Heart left ventricle (tissue), 16 donors: ENCODE data around the gene AP5B1. TPM values are rescaled to one million over a fixed set of nuclear protein-coding genes. Genes with fewer than 3 reads are reported as not detected.

Experiments used
- ATAC-seq, 4 donors: fragments of 200-7000 bp; cut with Tn5 transposase; one replicate each; pipeline ENCODE4 v1.9.1; 2020 to 2022; ENCODE audit warnings: moderate library complexity in 4 of 4, mild to moderate bottlenecking in 3 of 4, moderate number of reproducible peaks in 1 of 4
- DNase-seq, 5 donors: peaks; one replicate each; pipeline ENCODE4 v3.0.0-alpha.2; 2020
- H3K27ac ChIP-seq, 12 donors: fragments of 200-600 bp; sonication (generic) in 4 of 12; one replicate each; pipeline versions ENCODE4 v1.5.0 to v1.8.0; 2016 to 2022; ENCODE audit warnings: mild to moderate bottlenecking in 2 of 12
- H3K27me3 ChIP-seq, 9 donors: fragments of 200-600 bp; sonication (generic) in 2 of 9; one replicate each; pipeline versions ENCODE4 v1.5.1 to v1.8.0; 2016 to 2022; ENCODE audit warnings: mild to moderate bottlenecking in 3 of 9
- H3K36me3 ChIP-seq, 9 donors: fragments of 200-600 bp; sonication (generic) in 2 of 9; one replicate each; pipeline versions ENCODE4 v1.5.0 to v1.8.0; 2018 to 2022; ENCODE audit warnings: mild to moderate bottlenecking in 2 of 9
- H3K4me1 ChIP-seq, 12 donors: fragments of 200-600 bp; sonication (generic) in 4 of 12; one replicate each; pipeline versions ENCODE4 v1.5.0 to v1.8.0; 2016 to 2022; ENCODE audit warnings: mild to moderate bottlenecking in 3 of 12
- H3K4me3 ChIP-seq, 12 donors: fragments of 200-600 bp; sonication (generic) in 4 of 12; one replicate each; pipeline versions ENCODE4 v1.5.0 to v1.8.0; 2017 to 2022; ENCODE audit warnings: mild to moderate bottlenecking in 9 of 12, moderate library complexity in 4 of 12
- H3K9me3 ChIP-seq, 12 donors: fragments of 200-600 bp; sonication (generic) in 4 of 12; one replicate each; pipeline versions ENCODE4 v1.5.0 to v1.8.0; 2016 to 2022; ENCODE audit warnings: mild to moderate bottlenecking in 1 of 12
- CTCF ChIP-seq, 12 donors: fragments of 200-600 bp; sonication (generic) in 4 of 12; IDR thresholded peaks; one replicate each; pipeline versions ENCODE4 v1.5.0 to v1.8.0; 2018 to 2022; ENCODE audit warnings: antibody characterized with exemption in 12 of 12, mild to moderate bottlenecking in 5 of 12
- POLR2A ChIP-seq, 2 donors: fragments of 450-650 bp; IDR thresholded peaks; one replicate each; pipeline ENCODE4 v1.6.1; 2017; ENCODE audit warnings: antibody characterized with exemption in 2 of 2, mild to moderate bottlenecking in 2 of 2, moderate library complexity in 2 of 2
- WGBS, 4 donors: extraction: QIAGEN DNeasy Blood & Tissue Kit in 2 of 4; methylation state at CpG; one replicate each; pipeline versions ENCODE4 v1.1.5 to v1.1.7; 2013 to 2018; 5-methylcytosine and 5-hydroxymethylcytosine counted together
- intact Hi-C, 10 donors: fragments of 100-400 bp; cut with DNase I; formaldehyde crosslinking; loops; one replicate each; pipeline versions ENCODE4 v1.11.1 to v1.14.2; 2022
- polyA plus RNA-seq, 2 donors: library from polyadenylated mRNA; stranded (reverse); fragments of 200-250 nt; gene quantifications; one replicate each; pipeline ENCODE4 v1.2.3, GENCODE V29; 2013
- total RNA-seq, 9 donors: library from RNA; depleted of rRNA in 2 of 9; stranded (reverse); fragments of >200 nt in 2 of 9; fragmentation: NEBNext Ultra II Directional in 3 of 9; extraction: Animal tissue kit (Norgen Biotek cat#: 25700) in 3 of 9; gene quantifications; one replicate each; pipeline versions ENCODE4 v1.1.0 to v1.2.4, GENCODE V29; 2016 to 2023
- donor health status: ischemic (EF 13 %, LVEDD 7.1; RV severe dilation, severe dysfunction).
- donor health status: healthy with polysubstance abuse.
- donor health status: DM: no; HTN: yes; CAD: no.
- donor health status: DM: no; HTN: no; CAD: no.
- donor health status: ischemic (EF 25% LVEDD 6.9; RV normal size, moderate dysfunction).
- donor health status: ischemic (EF 25% LVEDD 5.7; RV mildly dilated, moderate dysfunction).
- donor health status: healthy.
- donor health status: DM: yes; HTN: yes; CAD: no.
- donor health status: ischemic (EF 35%, LVEDD 5.7; RV mildly dilated, moderate dysfunction).
- donor health status: nonischemic (EF 11% LVEDD 7.7; RV severe dilation, severe dysfunction).
- donor health status: DM: yes; HTN: yes; CAD: no.
- donor health status: PGD.
- donor health status: ischemic (EF 29% LVEDD 5.4; RV normal size, mild dysfunction).
- donor health status: nonischemic (EF 23%, LVEDD 6.1; RV moderate dilation, normal function).

AP5B1 gene
- total and polyA plus RNA-seq, 11 donors: 4.4 to 17.7 (median 8.7) TPM

GRCh38 chr11:65793144-65793581 is 12.4 kb upstream of the AP5B1 start:
- Histone ChIP-seq H3K27ac (no peak overlapping the region), H3K4me1 (peaks cover 0 to 15% (median 0%) of the 10 kb centered on the region in 12 donors), H3K36me3 (no peaks in the 10 kb centered on the region), H3K9me3 (no peaks in the 10 kb centered on the region), H3K27me3 (peaks cover 5 to 48% (median 11%) of the 10 kb centered on the region in 9 donors), H3K4me3 (no peak overlapping the region)
- peak in 1 of 5 donors; percentile 49 for DNase-seq
- 56 to 77% (median 65%) methylated on average over 3 to 16 of the region's 16 CpGs for WGBS, 4 donors
- peak in 1 of 4 donors; percentile 17 for ATAC-seq
- intact Hi-C loops: no loop called here
- no peak for TF ChIP-seq POLR2A (IDR thresholded peaks at IDR 0.05)
- TF ChIP-seq CTCF (IDR thresholded peaks at IDR 0.05): no peak

- Histone ChIP-seq H3K4me1 (peaks cover 0 to 22% (median 6%) of the 10 kb centered on the region in 12 donors), H3K27me3 (peaks cover 12 to 48% (median 18%) of the 10 kb centered on the region in 9 donors), H3K27ac (no peak overlapping the region), H3K36me3 (no peaks in the 10 kb centered on the region), H3K9me3 (no peaks in the 10 kb centered on the region), H3K4me3 (no peak overlapping the region)
- intact Hi-C loops: no loop called here
- 84 to 91% (median 87%) methylated on average over 16 of the region's 16 CpGs for WGBS, 4 donors
- TF ChIP-seq POLR2A (IDR thresholded peaks at IDR 0.05) (no peak), CTCF (IDR thresholded peaks at IDR 0.05) (no peak)
- DNase-seq (peak in 1 of 5 donors; percentile 47), ATAC-seq (no peak)
Observed at GRCh38 chr11:65792456-65792855, 11.7 kb upstream of the AP5B1 start.

- H3K9me3 ChIP-seq: no peaks in the 10 kb centered on the region
- H3K27me3 ChIP-seq: peaks cover 19 to 47% (median 23%) of the 10 kb centered on the region in 9 donors
- DNase-seq: peak in 1 of 5 donors; percentile 59
- WGBS, 4 donors: 64 to 100% (median 75%) methylated on average over 1 to 13 of the region's 13 CpGs
- no peak overlapping the region for H3K4me3 ChIP-seq
- intact Hi-C loops: no loop called here
- no peak for TF ChIP-seq CTCF (IDR thresholded peaks at IDR 0.05)
- TF ChIP-seq POLR2A (IDR thresholded peaks at IDR 0.05): no peak
- H3K27ac ChIP-seq: peak overlapping the region in 1 of 12 donors; percentile 48
- ATAC-seq: peak in 1 of 4 donors; percentile 49
- no peaks in the 10 kb centered on the region for H3K36me3 ChIP-seq
- H3K4me1 ChIP-seq: peaks cover 0 to 27% (median 10%) of the 10 kb centered on the region in 12 donors
Observed at GRCh38 chr11:65791719-65792213, 11.0 kb upstream of the AP5B1 start.

GRCh38 chr11:65790902-65791650 is 10.3 kb upstream of the AP5B1 start:
- TF ChIP-seq CTCF (IDR thresholded peaks at IDR 0.05) (no peak), POLR2A (IDR thresholded peaks at IDR 0.05) (no peak)
- intact Hi-C loops: no loop called here
- WGBS, 4 donors: 85 to 95% (median 90%) methylated on average over 14 to 18 of the region's 18 CpGs
- Histone ChIP-seq H3K27ac (peak overlapping the region in 1 of 12 donors; percentile 48), H3K4me3 (no peak overlapping the region), H3K36me3 (no peaks in the 10 kb centered on the region), H3K27me3 (peaks cover 24 to 53% (median 30%) of the 10 kb centered on the region in 9 donors), H3K9me3 (no peaks in the 10 kb centered on the region), H3K4me1 (peaks cover 0 to 33% (median 13%) of the 10 kb centered on the region in 12 donors)
- ATAC-seq (no peak), DNase-seq (peak in 1 of 5 donors; percentile 44)
